WTC11 (cell line): Measurements from ENCODE around the gene CLASP1. TPM values are rescaled to one million over a fixed set of nuclear protein-coding genes. Genes with fewer than 3 reads are reported as not detected.

Source experiments
- ATAC-seq: fragments of 200-7000 bp; cut with Tn5 transposase; 2 replicates; pipeline ENCODE4 v1.10.0; 2021; ENCODE audit warnings: mild to moderate bottlenecking, moderate library complexity
- CTCF ChIA-PET: fragments of 300-600 bp; sonication (Branson Sonifier 250); formaldehyde crosslinking; loops from one replicate; lab custom pipeline; 2021; ENCODE audit warnings: antibody characterized with exemption; lab: Charles Lee
- POLR2A ChIA-PET: fragments of 350-600 bp; sonication (Branson Sonifier 250); formaldehyde crosslinking; loops from one replicate; lab custom pipeline; 2021; ENCODE audit warnings: antibody characterized with exemption; lab: Charles Lee
- DNase-seq: peaks from one replicate; pipeline ENCODE4 v3.0.0; 2021; ENCODE audit warnings: low spot score
- H3K27ac Mint-ChIP-seq: 2 replicates; pipeline ENCODE4 v1.8.0; 2021; ENCODE audit warnings: mixed read lengths
- H3K27me3 Mint-ChIP-seq: 2 replicates; pipeline ENCODE4 v1.8.0; 2021; ENCODE audit warnings: low read depth, mild to moderate bottlenecking, moderate library complexity, mixed read lengths
- H3K36me3 Mint-ChIP-seq: 2 replicates; pipeline ENCODE4 v1.8.0; 2021; ENCODE audit warnings: mixed read lengths
- H3K4me1 Mint-ChIP-seq: 2 replicates; pipeline ENCODE4 v1.8.0; 2022; ENCODE audit warnings: mixed read lengths
- H3K4me3 Mint-ChIP-seq: 2 replicates; pipeline ENCODE4 v1.8.0; 2021; ENCODE audit warnings: mild to moderate bottlenecking, moderate library complexity, mixed read lengths
- H3K9me3 Mint-ChIP-seq: 2 replicates; pipeline ENCODE4 v1.8.0; 2021; ENCODE audit warnings: mixed read lengths
- ATF3 ChIP-seq: sonication (generic); formaldehyde crosslinking; conservative IDR thresholded peaks from 2 replicates; pipeline ENCODE4 v1.8.1; 2022; ENCODE audit warnings: mild to moderate bottlenecking, missing genetic modification reagents
- CBFB ChIP-seq: sonication (generic); formaldehyde crosslinking; IDR thresholded peaks from 2 replicates; pipeline ENCODE4 v1.8.1; 2022; ENCODE audit warnings: mild to moderate bottlenecking, low read depth, missing genetic modification reagents
- E2F1 ChIP-seq: sonication (generic); formaldehyde crosslinking; IDR thresholded peaks from 2 replicates; pipeline ENCODE4 v1.8.0; 2022; ENCODE audit warnings: mild to moderate bottlenecking, missing genetic modification reagents
- ELF4 ChIP-seq: sonication (generic); formaldehyde crosslinking; IDR thresholded peaks from 2 replicates; pipeline ENCODE4 v1.8.1; 2022; ENCODE audit warnings: low read depth, mild to moderate bottlenecking, moderate library complexity, missing genetic modification reagents
- ESRRA ChIP-seq: sonication (generic); formaldehyde crosslinking; IDR thresholded peaks from 2 replicates; pipeline ENCODE4 v1.8.1; 2022; ENCODE audit warnings: mild to moderate bottlenecking, missing genetic modification reagents, borderline replicate concordance
- HMGA2 ChIP-seq: fragments of 250-450 bp; sonication (Bioruptor Pico); IDR thresholded peaks from 2 replicates; pipeline ENCODE4 v1.4.0; 2021; ENCODE audit warnings: mild to moderate bottlenecking, moderate library complexity
- JAZF1 ChIP-seq: fragments of 250-450 bp; sonication (Bioruptor Pico); IDR thresholded peaks from 2 replicates; pipeline ENCODE4 v1.9.0; 2021; ENCODE audit warnings: moderate library complexity, mild to moderate bottlenecking, inconsistent platforms
- MLX ChIP-seq: sonication (generic); formaldehyde crosslinking; IDR thresholded peaks from 2 replicates; pipeline ENCODE4 v1.8.1; 2023; ENCODE audit warnings: mild to moderate bottlenecking, missing genetic modification reagents, moderate library complexity
- NFATC4 ChIP-seq: fragments of 250-450 bp; sonication (Bioruptor Pico); IDR thresholded peaks from 2 replicates; pipeline ENCODE4 v1.9.0; 2021; ENCODE audit warnings: mild to moderate bottlenecking
- NR2C2 ChIP-seq: sonication (generic); formaldehyde crosslinking; IDR thresholded peaks from 2 replicates; pipeline ENCODE4 v1.8.0; 2022; ENCODE audit warnings: mild to moderate bottlenecking, missing genetic modification reagents
- NR3C1 ChIP-seq: sonication (generic); formaldehyde crosslinking; conservative IDR thresholded peaks from 2 replicates; pipeline ENCODE4 v1.8.1; 2023; ENCODE audit warnings: low read depth, mild to moderate bottlenecking, missing genetic modification reagents
- RORB ChIP-seq: fragments of 250-450 bp; sonication (Bioruptor Pico); IDR thresholded peaks from 2 replicates; pipeline ENCODE4 v1.9.0; 2021; ENCODE audit warnings: mild to moderate bottlenecking
- SMAD3 ChIP-seq: sonication (generic); formaldehyde crosslinking; IDR thresholded peaks from 2 replicates; pipeline ENCODE4 v1.8.0; 2022; ENCODE audit warnings: missing genetic modification reagents, mild to moderate bottlenecking, borderline replicate concordance
- SOX15 ChIP-seq: fragments of 250-450 bp; sonication (Bioruptor Pico); IDR thresholded peaks from 2 replicates; pipeline ENCODE4 v1.9.0; 2021; ENCODE audit warnings: mild to moderate bottlenecking
- SP1 ChIP-seq: sonication (generic); formaldehyde crosslinking; conservative IDR thresholded peaks from 2 replicates; pipeline ENCODE4 v1.8.1; 2022; ENCODE audit warnings: missing genetic modification reagents
- TP53 ChIP-seq: sonication (generic); formaldehyde crosslinking; IDR thresholded peaks from 2 replicates; pipeline ENCODE4 v1.8.1; 2023; ENCODE audit warnings: mild to moderate bottlenecking, missing genetic modification reagents
- ZNF121 ChIP-seq: sonication (generic); formaldehyde crosslinking; IDR thresholded peaks from 2 replicates; pipeline ENCODE4 v1.8.0; 2023; ENCODE audit warnings: missing genetic modification reagents
- ZNF138 ChIP-seq: sonication (generic); formaldehyde crosslinking; conservative IDR thresholded peaks from 2 replicates; pipeline ENCODE4 v1.8.1; 2022; ENCODE audit warnings: mild to moderate bottlenecking, moderate library complexity, missing genetic modification reagents
- ZNF416 ChIP-seq: fragments of 250-450 bp; sonication (Bioruptor Pico); IDR thresholded peaks from 2 replicates; pipeline ENCODE4 v1.9.0; 2021; ENCODE audit warnings: mild to moderate bottlenecking, inconsistent platforms
- ZNF425 ChIP-seq: fragments of 250-450 bp; sonication (Bioruptor Pico); conservative IDR thresholded peaks from 2 replicates; pipeline ENCODE4 v1.9.0; 2021; ENCODE audit warnings: mild to moderate bottlenecking
- ZNF532 ChIP-seq: fragments of 250-450 bp; sonication (Bioruptor Pico); IDR thresholded peaks from 2 replicates; pipeline ENCODE4 v1.9.0; 2021; ENCODE audit warnings: mild to moderate bottlenecking, borderline replicate concordance
- total RNA-seq: library from RNA; stranded (reverse); gene quantifications from 3 replicates; pipeline ENCODE4 v1.2.3, GENCODE V29; 2021
- TF ChIP-seq, protein P1 (sequence below): sonication (generic); formaldehyde crosslinking; IDR thresholded peaks from 2 replicates; pipeline ENCODE4 v1.8.0; 2022; ENCODE audit warnings: mild to moderate bottlenecking, missing genetic modification reagents

Gene CLASP1
- total RNA-seq, 1 experiment from 2014 or later: 50.0 TPM

DNA sequence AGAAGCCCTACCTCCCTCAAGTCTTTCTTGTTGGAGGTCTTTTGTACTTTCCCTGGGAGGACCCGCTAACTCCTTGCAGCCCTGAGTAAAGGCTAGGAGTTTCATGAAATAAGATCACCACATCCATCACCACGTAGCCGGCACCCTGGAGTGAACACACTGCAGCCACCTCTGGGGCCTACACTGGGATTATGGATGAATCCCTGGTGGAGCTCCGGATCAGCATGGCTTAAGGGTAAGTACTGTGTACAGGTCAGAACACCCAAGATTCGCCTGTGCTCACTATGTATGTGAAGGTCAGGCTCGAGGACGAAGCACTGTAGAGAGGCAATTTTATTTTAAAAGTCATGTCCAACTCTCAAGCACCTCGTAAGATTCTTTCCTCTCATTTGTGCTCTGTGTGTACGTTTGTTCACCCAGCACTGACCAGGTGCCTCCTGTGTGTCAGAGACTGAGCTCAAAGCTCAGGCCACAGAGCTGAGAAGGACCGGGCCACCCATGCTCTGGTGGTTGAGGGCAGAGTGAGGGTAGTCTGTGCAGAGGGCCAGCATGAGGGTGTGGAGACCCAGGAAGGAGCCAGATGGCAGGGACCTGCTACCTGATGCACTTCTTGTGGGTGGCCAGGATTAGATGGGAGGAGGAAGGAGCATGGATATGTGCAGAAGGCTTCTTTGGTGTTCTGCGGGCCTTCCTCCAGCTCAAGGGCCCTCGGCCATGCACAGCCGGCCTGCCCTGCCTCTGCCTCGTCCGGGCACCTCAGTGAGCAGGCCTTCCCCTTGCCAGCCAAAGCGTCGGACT lies 297.5 kb downstream of the CLASP1 start:
- Mint-ChIP-seq H3K36me3 (peaks cover 57% of the 10 kb centered on the region), H3K27me3 (no peaks in the 10 kb centered on the region), H3K27ac (no peak overlapping the region), H3K9me3 (no peaks in the 10 kb centered on the region), H3K4me3 (no peak overlapping the region), H3K4me1 (no peaks in the 10 kb centered on the region)
- DNase-seq (no peak), ATAC-seq (no peak)
- ChIA-PET POLR2A (no interaction called here), CTCF (interaction anchor here (0.6 to 5.7 kb wide), 2 partner anchors 223 to 267 kb away, joined by 4 to 100 read pairs; no protein-coding TSS in a partner anchor)
- no peak for TF ChIP-seq SOX15 (CRISPR knock-in tag)
- TF ChIP-seq E2F1 (CRISPR knock-in tag): no peak
- TF ChIP-seq TP53: no peak
- TF ChIP-seq SP1: no peak
- TF ChIP-seq ELF4 (CRISPR knock-in tag): no peak
- TF ChIP-seq, protein P1, sequence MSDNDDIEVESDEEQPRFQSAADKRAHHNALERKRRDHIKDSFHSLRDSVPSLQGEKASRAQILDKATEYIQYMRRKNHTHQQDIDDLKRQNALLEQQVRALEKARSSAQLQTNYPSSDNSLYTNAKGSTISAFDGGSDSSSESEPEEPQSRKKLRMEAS (CRISPR knock-in tag): no peak
- TF ChIP-seq NR3C1 (CRISPR knock-in tag): no peak
- TF ChIP-seq, all 79 proteins: peak for 0

- TF ChIP-seq ESRRA (CRISPR knock-in tag) (no peak), ZNF121 (CRISPR knock-in tag) (no peak), NR2C2 (CRISPR knock-in tag) (no peak), ATF3 (CRISPR knock-in tag) (no peak), CBFB (CRISPR knock-in tag) (no peak), RORB (CRISPR knock-in tag) (no peak), ZNF416 (no peak), ZNF532 (CRISPR knock-in tag) (no peak), ZNF138 (CRISPR knock-in tag) (no peak), NFATC4 (CRISPR knock-in tag) (no peak), JAZF1 (CRISPR knock-in tag) (no peak), SMAD3 (CRISPR knock-in tag) (no peak), MLX (no peak), ELF4 (CRISPR knock-in tag) (no peak), HMGA2 (CRISPR knock-in tag) (no peak), ZNF425 (no peak)
- H3K27ac Mint-ChIP-seq: no peak overlapping the region
Observed at GRCh38 chr2:121350890-121351289, 298.4 kb downstream of the CLASP1 start.

More at GRCh38 chr2:121350890-121351289, 298.4 kb downstream of the CLASP1 start:
- DNase-seq (no peak), ATAC-seq (no peak)
- Mint-ChIP-seq H3K36me3 (peaks cover 62% of the 10 kb centered on the region), H3K4me3 (no peak overlapping the region), H3K27me3 (no peaks in the 10 kb centered on the region), H3K4me1 (no peaks in the 10 kb centered on the region), H3K9me3 (no peaks in the 10 kb centered on the region)
- ChIA-PET CTCF (no interaction called here), POLR2A (no interaction called here)
